BJ (cell line): ENCODE measurements around the gene CLIP1. TPM values are rescaled to one million over a fixed set of nuclear protein-coding genes. Genes with fewer than 3 reads are reported as not detected.

ENCODE experiments used
- CTCF ChIA-PET: fragments of 350-600 bp; formaldehyde crosslinking; extraction: SDS; loops from one replicate; lab custom pipeline; 2021; ENCODE audit warnings: antibody characterized with exemption, inconsistent platforms; lab: Yijun Ruan, JAX
- POLR2A ChIA-PET: fragments of 300-600 bp; sonication (Branson Sonifier 250); formaldehyde crosslinking; extraction: SDS; loops from one replicate; lab custom pipeline; 2021; ENCODE audit warnings: antibody characterized with exemption; lab: Charles Lee
- DNase-seq: peaks from one replicate; pipeline ENCODE4 v3.0.0-alpha.2; 2011; ENCODE audit warnings: low read depth
- H3K27me3 ChIP-seq: 2 replicates; pipeline ENCODE4 v1.6.0; 2011; ENCODE audit warnings: low read length; ENCODE audit not compliant: control insufficient read depth, insufficient read depth
- H3K36me3 ChIP-seq: 2 replicates; pipeline ENCODE4 v1.5.1; 2011; ENCODE audit warnings: low read length; ENCODE audit not compliant: control insufficient read depth, insufficient read depth
- H3K4me3 ChIP-seq: 2 replicates; pipeline ENCODE4 v1.5.1; 2011; ENCODE audit warnings: low read depth, mild to moderate bottlenecking, control low read depth, low read length
- polyA plus RNA-seq: library from polyadenylated mRNA; depleted of rRNA; stranded (reverse); fragments of >200 nt; gene quantifications from 2 replicates; pipeline ENCODE4 v1.2.3, GENCODE V29; 2011
- TF ChIP-seq, protein P1 (sequence below): IDR thresholded peaks from 2 replicates; pipeline ENCODE4 v1.5.1; 2011; ENCODE audit warnings: low read depth, mild to moderate bottlenecking, control low read depth, inconsistent platforms, low read length, moderate library complexity; ENCODE audit not compliant: insufficient read depth

Gene CLIP1
- polyA plus RNA-seq, 1 experiment = 104 TPM

DNA sequence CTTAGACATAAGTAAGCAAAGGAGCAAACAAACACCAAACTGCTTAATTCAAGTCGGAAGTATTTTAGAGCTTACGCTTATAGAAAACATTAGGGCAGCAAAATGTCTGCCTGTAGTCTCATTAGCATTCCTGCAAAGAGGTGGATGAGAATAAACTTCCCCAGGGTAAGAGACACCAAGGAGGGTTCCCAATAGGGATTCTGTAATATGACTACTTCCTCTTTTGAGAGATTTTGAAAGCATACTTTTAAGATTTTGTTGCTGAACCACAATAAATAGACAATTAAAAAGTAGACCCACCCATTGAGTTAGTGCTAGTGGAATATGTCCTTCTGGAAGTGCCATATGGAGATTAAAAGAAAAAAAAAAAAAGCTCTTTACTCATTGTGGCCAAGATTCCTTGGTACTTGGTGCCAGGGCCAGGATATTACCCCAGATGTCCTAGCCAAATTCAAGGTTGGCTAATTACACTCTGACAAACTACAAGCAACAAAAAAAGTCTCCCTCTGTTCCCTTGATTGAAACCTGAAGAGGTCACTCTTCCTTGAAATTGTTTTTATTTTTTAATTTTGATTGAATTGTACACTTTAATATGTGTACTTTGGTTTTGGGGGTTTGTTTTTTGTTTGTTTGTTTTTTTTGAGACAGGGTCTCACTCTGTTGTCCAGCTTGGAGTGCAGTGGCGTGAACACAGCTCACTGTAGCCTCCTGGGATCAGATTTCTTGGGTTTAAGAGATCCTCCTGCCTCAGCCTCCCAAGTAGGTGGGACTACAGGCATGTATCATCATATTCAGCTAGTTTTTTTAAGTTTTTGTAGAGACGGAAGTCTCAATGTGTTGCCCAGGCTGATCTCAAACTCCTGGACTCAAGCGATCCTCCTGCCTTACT is 8.7 kb downstream of the CLIP1 start:
- POLR2A ChIA-PET = interaction anchor here (0.6 kb wide), 1 partner anchor 26 kb away, joined by 14 read pairs; no protein-coding TSS in a partner anchor
- Histone ChIP-seq H3K27me3 (no peaks in the 10 kb centered on the region), H3K4me3 (no peak overlapping the region), H3K36me3 (peaks cover 1% of the 10 kb centered on the region; the same call in 1 of the 2 replicates)
- CTCF ChIA-PET = interaction anchor here (0.9 kb wide), 1 partner anchor 15 kb away, joined by 3 read pairs; no protein-coding TSS in a partner anchor
- TF ChIP-seq, protein P1, sequence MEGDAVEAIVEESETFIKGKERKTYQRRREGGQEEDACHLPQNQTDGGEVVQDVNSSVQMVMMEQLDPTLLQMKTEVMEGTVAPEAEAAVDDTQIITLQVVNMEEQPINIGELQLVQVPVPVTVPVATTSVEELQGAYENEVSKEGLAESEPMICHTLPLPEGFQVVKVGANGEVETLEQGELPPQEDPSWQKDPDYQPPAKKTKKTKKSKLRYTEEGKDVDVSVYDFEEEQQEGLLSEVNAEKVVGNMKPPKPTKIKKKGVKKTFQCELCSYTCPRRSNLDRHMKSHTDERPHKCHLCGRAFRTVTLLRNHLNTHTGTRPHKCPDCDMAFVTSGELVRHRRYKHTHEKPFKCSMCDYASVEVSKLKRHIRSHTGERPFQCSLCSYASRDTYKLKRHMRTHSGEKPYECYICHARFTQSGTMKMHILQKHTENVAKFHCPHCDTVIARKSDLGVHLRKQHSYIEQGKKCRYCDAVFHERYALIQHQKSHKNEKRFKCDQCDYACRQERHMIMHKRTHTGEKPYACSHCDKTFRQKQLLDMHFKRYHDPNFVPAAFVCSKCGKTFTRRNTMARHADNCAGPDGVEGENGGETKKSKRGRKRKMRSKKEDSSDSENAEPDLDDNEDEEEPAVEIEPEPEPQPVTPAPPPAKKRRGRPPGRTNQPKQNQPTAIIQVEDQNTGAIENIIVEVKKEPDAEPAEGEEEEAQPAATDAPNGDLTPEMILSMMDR = no peak
- no peak for DNase-seq

DNA sequence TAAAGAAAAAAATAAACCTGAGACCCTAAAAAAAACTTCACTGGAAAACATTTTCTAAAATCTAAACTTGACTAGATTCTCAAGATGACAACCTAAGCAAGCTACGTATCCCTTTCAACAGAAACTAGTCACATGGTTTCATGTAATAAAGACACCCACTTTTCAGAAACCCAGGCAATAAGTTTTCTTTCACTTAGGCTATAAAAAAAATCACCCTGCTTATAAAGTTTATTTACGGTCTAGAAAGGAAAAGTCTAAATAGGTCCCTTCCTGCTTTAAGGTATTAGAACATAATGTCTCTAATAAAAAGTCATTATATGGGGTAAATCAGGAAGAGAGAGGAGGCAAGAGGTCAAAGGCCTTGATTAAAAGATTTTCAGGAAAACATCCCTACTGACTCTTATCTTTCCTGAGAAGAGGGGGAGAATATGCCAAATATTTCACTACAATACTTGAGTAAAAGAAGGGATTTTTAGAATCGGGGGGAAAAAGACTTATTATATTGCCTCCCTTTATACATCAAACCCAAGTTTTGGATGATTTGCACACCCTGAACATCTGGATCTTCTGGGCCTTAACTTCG is 9.5 kb downstream of the CLIP1 start:
- TF ChIP-seq, protein P1 = no peak
- DNase-seq = no peak
- POLR2A ChIA-PET = interaction anchor here (0.6 kb wide), 1 partner anchor 25 kb away, joined by 14 read pairs; no protein-coding TSS in a partner anchor

DNA sequence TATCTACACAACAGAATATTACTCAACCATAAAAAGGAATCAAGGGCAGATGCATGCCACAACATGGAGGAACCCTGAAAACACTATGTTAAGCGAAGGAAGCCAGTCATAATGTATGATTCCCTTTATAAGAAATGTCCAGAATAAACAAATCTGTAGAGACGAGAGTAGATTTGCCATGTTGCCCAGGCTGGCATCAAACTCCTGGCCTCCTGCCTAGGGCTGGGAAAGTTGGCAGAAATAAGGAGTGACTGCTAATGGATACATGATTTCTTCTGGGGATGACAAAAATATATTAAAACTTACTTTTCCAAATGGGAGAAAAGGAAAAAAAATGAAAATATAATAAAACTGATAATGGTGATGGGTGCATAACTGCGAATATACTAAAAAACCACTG is 10.9 kb downstream of the CLIP1 start:
- peaks cover 1% of the 10 kb centered on the region; the same call in 1 of the 2 replicates for H3K36me3 ChIP-seq
- TF ChIP-seq, protein P1 = no peak
- ChIA-PET POLR2A (no interaction called here), CTCF (interaction anchor here (1.9 kb wide), 1 partner anchor 11 kb away, joined by 6 read pairs; no protein-coding TSS in a partner anchor)
- no peaks in the 10 kb centered on the region for H3K27me3 ChIP-seq
- no peak overlapping the region for H3K4me3 ChIP-seq
- DNase-seq = no peak

More for the DNA sequence above, 9.5 kb downstream of the CLIP1 start:
- Histone ChIP-seq H3K4me3 (no peak overlapping the region), H3K36me3 (peaks cover 1% of the 10 kb centered on the region; the same call in 1 of the 2 replicates), H3K27me3 (no peaks in the 10 kb centered on the region)
- CTCF ChIA-PET = interaction anchor here (0.9 kb wide), 1 partner anchor 14 kb away, joined by 3 read pairs; no protein-coding TSS in a partner anchor

DNA sequence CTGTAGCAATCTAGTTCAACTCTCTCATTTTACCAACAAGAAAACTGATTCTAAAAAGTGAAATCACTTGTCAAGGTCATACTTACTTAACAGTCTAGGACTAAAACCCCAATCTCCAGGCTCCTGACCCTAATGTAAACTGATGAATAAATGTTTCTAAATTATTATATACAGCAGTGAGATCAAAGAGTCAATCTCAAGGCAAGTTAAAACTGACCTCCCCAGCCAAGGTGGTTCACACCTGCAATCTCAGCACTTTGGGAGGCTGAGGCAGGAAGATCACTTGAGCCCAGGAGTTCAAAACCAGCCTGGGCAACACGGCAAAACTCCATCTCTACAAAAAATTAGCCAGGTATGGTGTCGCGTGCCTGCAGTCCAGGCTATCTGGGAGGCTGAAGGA is 15.3 kb downstream of the CLIP1 start:
- H3K27me3 ChIP-seq = no peaks in the 10 kb centered on the region
- ChIA-PET POLR2A (interaction anchor here (1.4 kb wide), 1 partner anchor 94 kb away, joined by 5 read pairs; the partner anchor contains the start of gene ZCCHC8), CTCF (interaction anchor here (0.7 to 2.2 kb wide), 3 partner anchors 9 to 65 kb away, joined by 3 to 7 read pairs (median 3); no protein-coding TSS in a partner anchor)
- no peak overlapping the region for H3K4me3 ChIP-seq
- H3K36me3 ChIP-seq = no peaks in the 10 kb centered on the region
- no peak for DNase-seq
- TF ChIP-seq, protein P1 = no peak
